GM10847 (cell line): ENCODE data around the gene ANKLE1.

ENCODE experiments used
- POLR2A ChIP-seq: IDR thresholded peaks from 2 replicates; pipeline ENCODE4 v1.6.1; 2011; ENCODE audit not compliant: insufficient read length; ENCODE audit errors: extremely low read depth

Gene ANKLE1

DNA sequence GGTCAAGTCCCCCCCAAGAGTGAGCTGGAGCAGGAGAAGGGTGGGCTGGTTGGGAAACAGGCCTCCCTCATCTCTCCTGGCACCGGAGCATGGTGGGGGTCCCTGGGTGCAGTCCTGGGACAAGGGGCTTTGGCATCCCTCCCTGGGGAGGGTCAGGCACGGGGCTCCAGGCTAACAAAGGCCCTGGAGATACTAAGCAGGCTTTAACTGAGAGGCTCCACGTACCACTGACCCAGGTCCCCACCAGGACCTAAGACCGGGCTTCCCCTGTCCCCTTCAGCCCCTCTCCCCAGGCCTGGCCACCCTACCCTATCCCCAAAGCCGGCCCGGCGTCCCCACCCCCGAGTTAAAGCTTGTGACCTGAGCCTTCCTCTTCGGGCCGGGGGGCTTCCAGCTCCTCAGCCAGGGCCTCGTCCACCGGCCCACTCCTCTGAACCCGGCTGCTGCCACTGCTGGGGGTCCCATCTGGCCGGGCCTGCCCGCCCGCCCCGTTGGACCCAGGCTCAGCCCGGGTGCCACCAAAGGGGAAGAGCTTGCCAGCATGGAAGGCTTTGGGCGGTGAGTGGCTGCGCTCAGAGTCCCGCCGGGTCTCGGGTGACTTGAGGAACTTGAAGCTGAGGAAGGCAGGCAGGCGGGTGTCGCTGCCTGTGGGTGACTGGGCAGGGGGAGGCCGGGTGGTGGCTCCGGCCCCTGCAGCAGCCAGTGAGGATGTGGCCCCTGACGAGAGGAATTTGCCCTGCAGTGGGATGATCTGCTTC is 42.8 kb downstream of the ANKLE1 start:
- no peak for TF ChIP-seq POLR2A

- no peak for TF ChIP-seq POLR2A
These were observed 43.4 kb downstream of the ANKLE1 start for GRCh38 chr19:17325133-17325532.

DNA sequence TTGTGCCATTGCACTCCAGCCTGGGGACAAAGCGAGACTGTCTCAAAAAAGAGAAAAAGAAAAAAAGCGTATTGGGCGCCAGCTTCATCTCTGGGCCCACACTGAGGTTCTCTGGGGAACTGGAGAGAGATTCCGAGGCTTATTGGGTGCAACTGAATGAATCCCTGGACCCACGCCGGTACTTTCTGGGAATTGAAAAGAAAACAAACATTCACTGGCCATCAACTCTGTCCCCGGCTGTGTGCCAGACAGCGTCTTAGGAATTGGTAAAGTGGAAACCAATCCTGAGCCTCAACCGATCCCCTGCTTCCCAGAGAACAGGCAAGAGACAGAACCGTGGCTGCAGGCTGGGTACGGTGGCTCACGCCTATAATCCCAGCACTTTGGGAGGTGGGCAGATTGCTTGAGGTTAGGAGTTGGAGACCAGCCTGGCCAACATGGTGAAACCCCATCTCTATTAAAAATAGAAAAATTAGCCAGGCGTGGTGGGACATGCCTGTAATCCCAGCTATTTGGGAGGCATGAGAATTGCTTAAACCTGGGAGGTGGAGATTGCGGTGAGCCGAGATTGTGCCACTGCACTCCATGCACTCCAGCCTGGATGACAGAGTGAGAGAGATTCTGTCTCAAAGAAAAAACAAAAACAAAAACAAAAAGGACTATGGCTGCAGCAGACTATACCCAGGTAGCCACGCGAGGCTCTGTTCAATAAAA is 44.3 kb downstream of the ANKLE1 start:
- TF ChIP-seq POLR2A: no peak

- no peak for TF ChIP-seq POLR2A
These were observed 44.9 kb downstream of the ANKLE1 start for GRCh38 chr19:17326595-17326966.

DNA sequence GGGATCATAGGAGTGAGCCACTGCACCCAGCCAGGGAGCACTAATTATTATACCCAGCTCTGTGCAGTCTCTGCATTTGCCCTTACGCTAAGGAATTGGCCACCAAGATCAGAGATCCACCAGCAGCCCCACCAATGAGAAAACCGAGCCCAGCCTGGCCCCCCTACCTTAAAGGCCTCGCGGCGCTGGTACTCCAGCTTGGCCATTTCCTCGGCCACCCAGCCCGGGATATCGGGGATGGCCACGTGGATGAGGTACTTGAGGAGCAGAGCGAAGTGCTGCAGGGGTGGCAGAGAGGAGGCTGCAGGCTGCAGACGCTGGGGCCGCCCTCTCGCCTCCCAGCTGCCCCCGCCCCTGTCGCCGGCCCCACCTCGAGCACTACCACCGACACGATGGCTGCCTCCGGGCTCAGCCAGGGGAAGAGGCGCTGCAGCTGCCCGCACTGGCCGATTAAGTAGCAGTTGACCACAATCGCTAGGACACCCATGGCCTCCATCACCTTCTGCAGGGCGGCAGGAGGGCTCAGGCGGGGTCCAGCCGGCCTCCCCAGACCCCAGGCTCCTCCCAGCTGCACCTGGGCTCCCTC is 45.5 kb downstream of the ANKLE1 start:
- TF ChIP-seq POLR2A: no peak

GRCh38 chr19:17327654-17328516 is 46.2 kb downstream of the ANKLE1 start:
- no peak for TF ChIP-seq POLR2A

GRCh38 chr19:17328517-17329365 is 47.0 kb downstream of the ANKLE1 start:
- no peak for TF ChIP-seq POLR2A

- TF ChIP-seq POLR2A: no peak
These were observed 47.9 kb downstream of the ANKLE1 start for GRCh38 chr19:17329366-17330261.

- no peak for TF ChIP-seq POLR2A
These were observed 48.8 kb downstream of the ANKLE1 start for GRCh38 chr19:17330262-17331044.

- no peak for TF ChIP-seq POLR2A
These were observed 49.4 kb downstream of the ANKLE1 start for GRCh38 chr19:17331045-17331558.

GRCh38 chr19:17332360-17332676 is 50.6 kb downstream of the ANKLE1 start:
- TF ChIP-seq POLR2A: no peak

DNA sequence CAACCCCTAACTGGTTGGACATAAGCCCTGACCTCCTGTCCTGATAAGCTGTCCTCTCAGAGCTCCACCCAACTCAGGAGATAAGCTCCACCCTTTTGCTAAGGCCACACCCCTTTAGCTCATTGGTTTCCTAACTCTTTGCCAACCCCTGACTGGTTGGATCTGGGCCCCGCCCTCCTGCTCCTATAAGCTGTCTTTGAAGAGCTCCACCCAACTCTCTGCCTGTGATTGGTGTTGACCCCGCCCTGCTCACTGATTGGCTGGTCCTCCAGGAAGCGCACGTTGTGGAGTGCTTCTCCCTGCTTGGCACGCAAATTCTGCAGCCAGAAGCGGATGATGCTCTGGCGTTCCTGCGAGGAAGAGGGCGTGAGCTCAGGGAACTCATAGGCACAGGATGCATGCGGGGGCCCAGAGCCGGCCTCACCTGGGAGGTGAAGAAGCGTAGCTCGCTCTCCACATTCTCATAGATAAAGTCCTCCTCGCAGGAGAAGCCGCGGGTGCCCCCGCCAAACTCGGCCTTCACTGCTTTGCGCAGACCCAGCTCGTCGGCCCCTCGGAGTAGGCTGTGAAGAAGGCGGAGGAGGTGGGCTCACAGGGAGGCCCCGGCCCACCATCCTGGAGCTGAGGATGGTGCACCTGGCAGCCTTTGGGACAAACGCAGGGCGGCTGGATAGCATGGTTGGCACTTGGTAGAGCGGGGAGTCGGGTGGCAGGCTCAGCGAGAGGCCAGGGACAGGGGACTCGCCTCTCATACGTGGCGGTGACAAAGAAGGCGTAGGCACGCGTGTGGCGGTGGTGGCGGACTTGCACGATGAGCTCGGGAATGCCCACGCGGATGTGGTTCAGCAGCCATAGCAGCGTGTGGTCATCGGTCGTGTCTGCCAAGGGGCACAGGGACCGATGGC is 51.2 kb downstream of the ANKLE1 start:
- no peak for TF ChIP-seq POLR2A
